GM12874 (cell line): Measurements from ENCODE around the gene VAPA.

Source experiments
- TF ChIP-seq, protein P1 (sequence below): IDR thresholded peaks from 2 replicates; pipeline ENCODE4 v1.5.1; 2011; ENCODE audit warnings: low read depth, mild to moderate bottlenecking, control low read depth, low read length, moderate library complexity; ENCODE audit not compliant: insufficient read depth

The VAPA gene

DNA sequence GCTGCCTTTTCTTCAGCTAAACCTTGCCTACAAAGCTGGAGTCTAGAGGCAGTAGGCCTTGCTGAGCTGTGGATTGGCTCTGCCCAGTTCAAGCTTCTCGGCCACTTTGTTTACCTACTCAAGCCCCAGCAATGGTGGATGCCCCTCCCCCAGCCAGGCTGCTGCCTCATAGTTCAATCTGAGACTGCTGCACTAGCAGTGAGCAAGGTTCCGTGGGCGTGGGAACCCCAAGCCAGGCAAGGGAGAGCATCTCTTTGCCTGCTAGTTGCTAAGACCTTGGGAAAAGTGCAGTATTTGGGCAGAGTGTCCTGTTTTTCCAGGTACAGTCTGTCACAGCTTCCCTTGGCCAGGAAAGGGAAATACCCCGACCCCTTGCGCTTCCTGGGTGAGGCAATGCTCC, 68.9 kb downstream of the VAPA start:
- TF ChIP-seq, protein P1, sequence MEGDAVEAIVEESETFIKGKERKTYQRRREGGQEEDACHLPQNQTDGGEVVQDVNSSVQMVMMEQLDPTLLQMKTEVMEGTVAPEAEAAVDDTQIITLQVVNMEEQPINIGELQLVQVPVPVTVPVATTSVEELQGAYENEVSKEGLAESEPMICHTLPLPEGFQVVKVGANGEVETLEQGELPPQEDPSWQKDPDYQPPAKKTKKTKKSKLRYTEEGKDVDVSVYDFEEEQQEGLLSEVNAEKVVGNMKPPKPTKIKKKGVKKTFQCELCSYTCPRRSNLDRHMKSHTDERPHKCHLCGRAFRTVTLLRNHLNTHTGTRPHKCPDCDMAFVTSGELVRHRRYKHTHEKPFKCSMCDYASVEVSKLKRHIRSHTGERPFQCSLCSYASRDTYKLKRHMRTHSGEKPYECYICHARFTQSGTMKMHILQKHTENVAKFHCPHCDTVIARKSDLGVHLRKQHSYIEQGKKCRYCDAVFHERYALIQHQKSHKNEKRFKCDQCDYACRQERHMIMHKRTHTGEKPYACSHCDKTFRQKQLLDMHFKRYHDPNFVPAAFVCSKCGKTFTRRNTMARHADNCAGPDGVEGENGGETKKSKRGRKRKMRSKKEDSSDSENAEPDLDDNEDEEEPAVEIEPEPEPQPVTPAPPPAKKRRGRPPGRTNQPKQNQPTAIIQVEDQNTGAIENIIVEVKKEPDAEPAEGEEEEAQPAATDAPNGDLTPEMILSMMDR = no peak

DNA sequence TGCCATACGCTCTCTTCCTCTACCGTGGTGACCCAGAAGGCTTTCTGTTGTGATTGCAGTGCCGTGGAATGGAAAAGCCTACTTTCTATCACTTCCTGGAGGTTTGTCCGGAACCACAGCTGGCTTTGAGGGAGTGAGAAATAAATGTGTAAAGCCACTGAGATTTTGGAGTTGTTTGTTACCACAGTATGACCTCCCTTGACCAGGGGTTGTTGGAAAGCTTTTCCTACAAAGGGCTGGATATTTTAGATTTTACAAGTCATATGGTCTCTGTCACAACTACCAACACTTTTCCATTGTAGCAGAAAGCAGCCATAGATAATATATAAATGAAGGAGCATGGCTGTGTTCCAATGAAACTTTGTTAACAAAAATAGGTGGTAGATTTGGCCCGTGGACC, 70.3 kb downstream of the VAPA start:
- TF ChIP-seq, protein P1 = no peak

DNA sequence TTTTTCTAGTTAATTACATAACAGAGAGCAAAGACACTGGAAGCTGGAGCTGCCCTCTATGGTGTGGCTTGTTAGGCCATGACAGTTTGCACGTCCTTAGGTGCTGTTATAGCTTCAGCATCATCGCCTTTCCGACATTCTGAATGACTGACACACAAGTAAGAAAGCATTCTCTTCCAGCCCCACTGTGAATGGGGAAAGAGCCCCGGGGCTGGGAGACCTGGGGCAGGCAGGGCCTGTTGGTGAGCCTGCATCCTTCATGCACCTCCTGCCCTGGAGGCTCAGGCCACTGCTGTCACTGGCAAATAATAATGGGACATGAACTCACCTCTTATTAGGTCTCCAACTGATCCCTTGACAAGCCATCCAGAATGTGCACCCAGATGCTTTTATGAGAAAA, 71.8 kb downstream of the VAPA start:
- TF ChIP-seq, protein P1 = no peak

DNA sequence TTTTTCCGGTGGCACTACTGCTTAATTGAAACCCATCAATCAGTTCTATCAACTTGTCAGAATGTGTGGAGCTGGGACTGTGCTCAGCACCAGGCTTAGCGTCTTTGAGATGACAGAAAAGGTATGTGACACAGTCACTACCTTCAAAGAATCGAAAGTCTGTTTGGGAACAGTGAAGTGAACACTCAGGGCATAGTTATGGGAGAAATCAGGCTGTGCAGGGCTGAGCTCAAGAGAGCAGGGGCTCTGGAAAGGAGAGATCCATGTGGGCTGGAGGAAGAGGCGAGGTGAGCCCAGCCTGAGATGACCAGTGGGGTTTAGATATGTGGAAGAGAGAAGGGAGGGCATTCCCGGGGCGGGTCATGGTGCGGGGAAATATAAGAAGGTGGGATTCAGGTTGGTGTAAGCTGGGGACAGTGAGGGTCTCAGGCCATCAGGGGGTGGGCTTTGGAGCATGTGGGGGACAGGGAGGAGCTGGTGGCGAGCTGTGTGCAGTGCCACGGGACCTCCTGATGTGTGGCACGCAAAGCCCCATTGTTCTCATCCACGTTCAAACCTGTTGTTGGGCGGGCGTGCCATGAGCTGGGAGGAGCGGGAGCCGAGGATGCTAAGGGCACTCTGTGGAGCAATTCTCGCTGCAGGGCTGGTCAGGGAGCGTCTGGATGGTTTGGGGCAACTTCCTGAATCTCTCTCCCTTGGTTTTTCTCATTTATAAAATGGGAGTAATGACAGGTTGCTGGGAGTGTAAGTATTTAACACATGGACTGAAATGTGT, 72.5 kb downstream of the VAPA start:
- TF ChIP-seq, protein P1 = no peak

DNA sequence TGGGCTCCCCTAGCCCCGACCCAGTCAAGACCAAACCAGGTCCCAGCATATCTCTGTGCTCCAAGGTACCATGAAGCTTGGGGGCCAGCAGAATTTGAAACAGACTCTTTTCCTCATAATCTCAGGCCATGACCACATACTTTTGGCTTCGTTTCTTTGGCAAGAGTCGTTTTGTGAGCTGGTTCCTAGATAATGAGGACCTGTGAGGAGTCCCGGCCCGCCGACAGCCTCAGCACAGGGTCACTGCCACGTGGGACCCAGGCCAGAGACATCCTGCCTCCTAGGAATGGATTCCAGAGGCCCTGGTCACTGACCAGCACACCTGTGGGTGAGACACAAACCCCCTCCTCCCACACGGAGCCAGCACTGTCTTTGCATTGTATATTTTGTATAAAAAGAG, 73.5 kb downstream of the VAPA start:
- TF ChIP-seq, protein P1 = no peak

DNA sequence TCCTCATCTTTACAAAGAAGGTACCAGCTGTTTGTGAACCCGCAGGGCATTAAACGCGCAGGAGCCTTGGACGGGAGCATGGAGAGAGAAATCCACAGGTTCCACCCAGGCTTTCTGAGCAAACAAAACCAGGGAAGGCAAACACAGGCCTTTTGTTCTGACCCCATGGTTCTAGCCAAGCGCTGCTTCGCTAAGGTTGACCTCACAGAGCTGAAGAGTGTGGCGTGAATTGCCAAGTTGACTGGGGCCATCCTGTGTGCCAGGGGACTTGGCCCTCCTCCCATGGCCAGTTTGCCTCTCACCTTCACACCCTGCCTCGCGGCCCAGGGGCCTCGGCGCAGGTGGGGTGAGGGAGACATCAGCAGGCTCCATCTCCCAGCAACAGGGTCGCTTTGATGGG, 74.1 kb downstream of the VAPA start:
- TF ChIP-seq, protein P1 = no peak

DNA sequence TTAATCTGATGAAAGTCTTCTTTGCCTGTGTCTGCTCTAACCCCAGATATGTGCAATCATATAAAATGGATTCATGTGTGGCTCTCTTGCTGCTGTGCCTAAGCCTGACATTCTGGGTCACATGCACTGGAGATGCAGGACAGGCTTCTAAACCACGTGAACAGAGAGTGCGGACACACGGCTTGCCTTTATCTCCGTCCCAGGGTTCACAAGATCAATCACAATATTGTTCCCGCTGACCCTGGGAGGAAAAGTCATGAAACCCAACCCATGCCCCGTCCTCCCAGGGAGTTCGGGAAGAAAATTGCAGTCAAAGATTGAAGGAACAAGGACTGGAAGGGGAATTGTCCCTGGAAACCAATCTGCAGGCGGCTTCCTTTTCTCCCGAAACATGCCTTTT, 74.8 kb downstream of the VAPA start:
- TF ChIP-seq, protein P1 = no peak
